GM12872 (cell line): Measurements from ENCODE around the gene SLC25A48.

Experiments
- TF ChIP-seq, protein P1 (sequence below): IDR thresholded peaks from 3 replicates; pipeline ENCODE4 v1.5.1; 2011; ENCODE audit warnings: low read depth, mild to moderate bottlenecking, low read length, moderate library complexity; ENCODE audit not compliant: insufficient read depth

SLC25A48 gene

DNA sequence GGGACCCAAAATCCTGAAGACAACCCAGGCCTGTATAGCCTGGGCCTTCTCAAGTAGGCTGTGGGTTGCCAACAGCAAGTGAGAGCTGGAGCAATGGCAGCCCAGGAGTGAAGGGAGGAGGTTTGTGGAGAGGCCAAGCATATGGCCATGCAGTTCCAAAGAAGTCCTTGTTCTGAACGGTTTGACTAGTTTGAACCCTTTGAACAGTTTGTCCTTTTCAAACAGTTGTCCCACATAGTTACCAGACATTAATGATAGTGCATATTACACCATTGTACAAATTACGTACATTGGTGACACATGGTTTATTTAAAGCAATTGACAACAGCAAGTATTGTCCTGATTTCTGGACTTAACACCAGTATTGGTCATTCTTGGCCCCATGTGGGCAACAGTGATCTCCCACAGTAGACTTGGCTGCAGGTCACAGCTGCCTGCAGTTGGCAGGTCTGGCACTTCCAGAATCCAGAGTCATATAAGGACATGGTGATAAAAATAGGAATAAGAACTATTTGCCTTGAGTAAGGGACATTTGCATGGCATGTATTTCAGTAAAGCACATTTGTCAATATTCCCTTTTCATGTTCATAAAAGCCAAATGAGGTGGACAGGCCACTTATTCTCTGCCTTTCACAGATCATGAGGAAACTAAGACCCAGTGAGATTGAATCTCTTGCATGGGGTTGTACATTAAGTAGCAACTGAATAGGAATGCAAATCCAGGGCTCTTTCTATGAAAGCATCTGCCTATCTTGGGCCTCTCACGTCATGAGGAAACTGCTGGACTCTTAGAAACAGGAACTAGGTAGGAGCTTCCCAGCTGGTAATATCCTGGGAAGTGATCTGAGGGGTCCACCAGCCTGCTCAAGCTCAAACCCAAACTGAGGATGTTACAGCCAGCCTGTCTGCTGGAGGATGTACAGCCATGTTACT, 30.3 kb downstream of the SLC25A48 start:
- TF ChIP-seq, protein P1, sequence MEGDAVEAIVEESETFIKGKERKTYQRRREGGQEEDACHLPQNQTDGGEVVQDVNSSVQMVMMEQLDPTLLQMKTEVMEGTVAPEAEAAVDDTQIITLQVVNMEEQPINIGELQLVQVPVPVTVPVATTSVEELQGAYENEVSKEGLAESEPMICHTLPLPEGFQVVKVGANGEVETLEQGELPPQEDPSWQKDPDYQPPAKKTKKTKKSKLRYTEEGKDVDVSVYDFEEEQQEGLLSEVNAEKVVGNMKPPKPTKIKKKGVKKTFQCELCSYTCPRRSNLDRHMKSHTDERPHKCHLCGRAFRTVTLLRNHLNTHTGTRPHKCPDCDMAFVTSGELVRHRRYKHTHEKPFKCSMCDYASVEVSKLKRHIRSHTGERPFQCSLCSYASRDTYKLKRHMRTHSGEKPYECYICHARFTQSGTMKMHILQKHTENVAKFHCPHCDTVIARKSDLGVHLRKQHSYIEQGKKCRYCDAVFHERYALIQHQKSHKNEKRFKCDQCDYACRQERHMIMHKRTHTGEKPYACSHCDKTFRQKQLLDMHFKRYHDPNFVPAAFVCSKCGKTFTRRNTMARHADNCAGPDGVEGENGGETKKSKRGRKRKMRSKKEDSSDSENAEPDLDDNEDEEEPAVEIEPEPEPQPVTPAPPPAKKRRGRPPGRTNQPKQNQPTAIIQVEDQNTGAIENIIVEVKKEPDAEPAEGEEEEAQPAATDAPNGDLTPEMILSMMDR, result no peak

DNA sequence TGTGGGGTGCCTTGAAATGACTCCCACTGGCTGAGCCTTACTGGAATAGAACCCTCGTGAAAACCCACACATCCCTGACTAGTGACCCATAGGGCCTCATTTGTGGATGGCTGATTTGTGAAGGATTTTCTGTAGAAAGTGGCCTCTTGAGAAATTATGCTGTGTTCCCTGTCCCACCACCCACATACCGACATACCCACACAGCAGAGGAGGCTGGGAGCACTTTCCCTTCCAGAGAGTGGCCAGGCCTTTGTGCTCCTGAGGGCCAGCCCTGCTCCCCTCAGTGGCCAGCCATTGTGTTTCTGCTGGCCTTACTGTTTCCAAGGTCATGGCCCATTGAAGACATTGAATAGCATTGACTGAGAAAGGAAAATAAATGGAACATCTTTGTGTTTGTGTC, 31.6 kb downstream of the SLC25A48 start:
- TF ChIP-seq, protein P1, result no peak

DNA sequence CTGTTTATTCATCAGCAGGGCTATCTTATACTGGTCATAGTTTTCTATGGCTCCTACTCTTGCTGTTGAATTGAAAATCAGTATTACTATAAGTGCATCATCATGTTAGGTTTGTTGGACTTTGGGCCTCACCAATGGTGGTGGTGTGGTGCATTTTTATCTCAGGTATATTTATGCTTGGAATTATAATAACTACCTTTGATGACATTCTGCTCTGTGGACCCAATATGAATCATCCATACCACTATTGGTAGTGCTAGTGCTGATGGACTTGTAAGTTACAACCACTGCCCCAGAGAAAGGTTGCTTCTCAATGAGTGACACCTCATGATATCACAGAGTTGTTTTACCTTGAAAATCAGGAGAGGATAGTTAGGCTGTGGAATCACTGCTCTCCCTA, 33.1 kb downstream of the SLC25A48 start:
- TF ChIP-seq, protein P1, result no peak

DNA sequence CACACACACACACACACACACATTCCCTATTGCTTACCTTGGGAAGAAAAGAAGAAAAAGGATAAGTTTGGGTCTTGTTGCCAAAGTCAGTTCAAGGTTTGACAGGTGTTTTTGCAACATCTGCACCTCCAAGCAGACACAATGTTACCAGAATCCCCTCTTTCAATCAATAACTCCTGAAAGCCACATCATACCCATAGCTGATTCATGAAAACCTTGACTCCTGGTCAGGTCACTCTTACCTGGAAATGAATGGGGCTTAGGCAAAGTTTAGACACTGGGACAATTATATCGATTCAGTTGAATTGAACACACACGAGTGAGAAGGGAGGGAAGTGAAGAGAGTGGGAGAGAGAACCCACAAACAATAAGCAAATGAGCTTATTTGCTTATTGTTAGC, 34.2 kb downstream of the SLC25A48 start:
- TF ChIP-seq, protein P1, result no peak

DNA sequence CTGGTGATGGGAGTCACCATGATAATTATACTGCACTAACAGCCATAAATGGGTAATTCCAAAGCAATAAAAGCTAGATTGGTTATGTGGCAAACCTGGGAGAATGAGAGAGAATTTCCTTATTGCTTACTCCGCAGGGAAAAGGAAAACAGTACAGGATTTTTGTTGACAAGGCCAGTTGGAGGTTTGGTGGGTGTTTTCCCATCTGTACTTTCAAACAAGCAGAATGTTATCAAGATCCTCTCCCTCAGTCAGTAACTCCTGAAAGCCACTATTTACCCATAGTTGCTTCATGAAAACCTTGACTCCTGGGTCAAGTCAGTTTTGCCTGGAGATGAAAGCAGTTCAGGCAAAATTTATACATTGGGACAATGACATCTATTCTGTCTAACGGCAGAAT, 34.8 kb downstream of the SLC25A48 start:
- TF ChIP-seq, protein P1, result no peak

DNA sequence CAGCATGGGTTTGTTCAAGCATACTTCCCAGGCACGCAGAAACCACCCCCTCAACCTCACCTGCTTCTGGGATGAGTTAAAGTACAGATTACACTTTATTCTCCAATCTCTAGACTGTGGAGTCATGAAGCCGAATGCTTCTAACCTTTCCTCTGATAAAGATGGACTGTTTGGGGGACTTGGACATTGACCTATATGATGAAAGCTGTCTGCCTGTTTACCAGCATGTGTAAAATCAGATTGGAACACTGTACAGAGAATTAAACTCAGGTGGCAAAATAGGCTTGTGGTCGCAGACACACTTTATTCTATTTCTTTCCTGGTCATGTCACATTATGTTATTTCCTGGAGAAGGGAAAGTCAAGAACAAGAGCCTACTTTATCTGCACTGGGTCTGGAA, 35.5 kb downstream of the SLC25A48 start:
- TF ChIP-seq, protein P1, result no peak

DNA sequence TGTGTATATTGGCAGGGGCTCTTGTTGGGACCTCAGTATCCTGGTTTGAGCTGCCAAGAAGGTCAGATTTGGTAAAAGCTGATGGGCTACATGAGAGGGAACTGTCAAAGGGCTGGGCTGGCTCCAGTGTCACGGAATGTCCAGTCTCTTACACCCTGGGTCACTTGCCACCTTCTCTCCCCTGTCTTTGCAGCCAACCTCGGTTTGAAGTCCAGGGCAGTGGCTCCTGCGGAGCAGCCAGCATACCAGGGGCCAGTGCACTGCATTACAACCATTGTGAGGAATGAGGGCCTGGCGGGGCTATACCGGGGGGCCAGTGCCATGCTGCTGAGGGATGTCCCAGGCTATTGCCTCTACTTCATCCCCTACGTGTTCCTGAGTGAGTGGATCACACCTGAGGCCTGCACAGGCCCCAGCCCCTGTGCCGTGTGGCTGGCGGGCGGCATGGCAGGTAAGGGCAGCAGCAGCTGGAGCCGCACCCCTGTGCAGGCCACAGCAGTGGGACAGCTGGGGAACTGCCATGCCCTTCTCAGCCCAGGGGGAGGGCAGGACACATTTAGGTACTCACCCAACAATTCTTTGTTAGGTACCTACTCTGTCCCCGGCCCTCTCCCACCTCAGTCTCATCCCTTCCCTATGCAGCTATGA, 36.9 kb downstream of the SLC25A48 start:
- TF ChIP-seq, protein P1, result no peak
